GDM1 (cell line): Measurements from ENCODE around the gene TEX2.

Experiments used
- DNase-seq: peaks from one replicate; lab custom pipeline; 2025; lab: John Stamatoyannopoulos, UW

TEX2 gene

DNA sequence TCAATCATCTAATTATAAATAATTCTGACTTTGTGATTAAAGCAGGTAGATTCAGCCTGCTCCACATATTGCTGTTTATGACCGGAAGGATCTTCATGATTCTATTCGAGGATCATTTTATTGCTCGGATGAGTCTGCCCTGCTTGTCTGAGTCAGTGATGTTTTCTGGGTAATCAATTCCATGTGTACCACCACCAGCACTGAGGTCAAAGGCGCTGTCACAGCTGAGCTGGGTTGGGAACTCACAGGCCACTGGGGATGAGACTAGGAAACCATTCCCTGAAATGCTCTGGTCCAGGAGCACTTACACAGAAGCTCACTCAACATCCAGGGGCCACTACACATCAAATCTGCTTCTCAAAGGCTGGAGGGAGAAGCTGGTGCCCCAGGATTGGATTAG lies 102.7 kb downstream of the TEX2 start:
- no peak for DNase-seq

- DNase-seq: no peak
Measured at GRCh38 chr17:64158831-64159590, 104.0 kb downstream of the TEX2 start.

DNA sequence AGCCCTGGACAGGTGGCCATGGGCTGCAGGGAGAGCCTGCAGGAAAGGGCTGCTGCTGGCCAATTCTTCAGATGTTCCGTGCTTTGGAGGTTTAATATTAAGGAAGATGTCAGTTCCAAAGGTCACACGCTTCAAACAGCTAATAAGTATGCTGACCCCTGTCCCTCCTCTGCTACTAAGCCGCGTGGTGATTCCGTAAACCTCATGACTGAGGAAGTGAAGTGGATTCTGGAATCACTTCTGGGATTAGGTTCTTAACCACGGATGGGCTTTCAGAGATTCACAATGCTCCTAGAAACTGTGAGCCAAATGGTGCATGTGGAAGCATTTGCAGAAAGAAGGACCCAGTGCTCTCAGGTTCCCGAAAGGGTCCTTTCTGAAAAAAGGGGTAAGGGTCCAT lies 104.7 kb downstream of the TEX2 start:
- DNase-seq: no peak

DNA sequence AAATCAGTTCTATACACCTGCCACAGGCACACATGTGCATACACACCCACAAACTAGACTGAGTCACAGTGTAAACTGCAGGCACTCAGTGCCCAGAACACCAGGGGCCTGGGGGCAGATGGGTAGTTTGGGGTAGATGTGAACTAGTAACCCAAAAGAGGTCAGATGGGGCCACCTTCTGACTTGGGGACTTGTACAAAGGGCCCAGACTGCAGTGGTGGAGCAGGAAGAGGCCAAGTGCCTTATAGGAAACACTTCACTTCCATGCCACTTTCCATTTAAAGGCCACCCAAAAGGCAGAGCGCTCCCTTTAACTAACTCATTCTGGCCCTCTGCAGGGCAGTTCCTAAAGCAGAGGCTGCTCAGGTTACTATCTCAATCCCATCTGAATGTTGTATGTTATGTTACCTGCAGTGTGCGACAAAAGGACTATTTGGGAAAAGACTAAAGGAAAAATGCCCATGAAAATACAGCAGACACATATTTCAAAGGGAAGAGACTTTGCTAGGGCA lies 105.3 kb downstream of the TEX2 start:
- DNase-seq: no peak

DNA sequence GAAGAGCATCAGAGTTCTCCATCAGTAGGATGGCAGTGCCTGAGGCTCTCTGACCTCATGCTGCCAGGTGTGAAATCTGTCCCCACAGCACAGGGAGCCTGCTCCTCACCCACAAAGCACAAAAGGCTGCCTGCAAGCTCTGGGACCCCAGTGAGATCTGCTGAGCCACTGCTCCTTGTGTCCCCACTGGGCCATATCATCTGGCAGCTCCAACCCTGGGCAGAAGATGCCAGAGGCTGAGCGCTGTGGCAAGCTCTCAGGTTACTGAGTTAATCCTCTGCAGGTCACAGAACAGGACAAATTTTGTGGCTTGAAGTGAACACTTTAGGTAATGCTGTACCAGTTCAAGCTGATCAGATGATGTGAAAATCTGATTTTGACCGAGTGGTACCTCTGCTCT lies 106.4 kb downstream of the TEX2 start:
- no peak for DNase-seq

GRCh38 chr17:64155751-64156544 lies 107.1 kb downstream of the TEX2 start:
- DNase-seq: no peak

DNA sequence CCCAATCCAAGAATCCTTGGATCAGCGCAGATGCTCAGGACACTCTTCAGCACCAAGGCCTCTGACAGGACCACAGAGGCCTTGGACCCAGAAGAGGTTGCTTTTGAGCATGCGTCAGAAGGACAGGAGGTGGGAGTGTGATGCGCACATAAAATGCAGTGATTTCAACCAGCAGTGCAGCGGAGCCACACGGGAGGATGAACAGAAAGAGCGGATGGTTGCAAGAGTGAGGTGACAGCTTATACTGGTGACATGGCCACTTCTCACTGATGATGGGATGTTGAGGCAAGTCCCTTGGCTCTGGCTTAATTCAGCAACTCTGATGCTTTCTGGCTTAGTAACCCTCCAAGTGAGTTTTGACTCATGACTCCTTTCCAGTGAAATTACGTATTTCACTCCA lies 107.9 kb downstream of the TEX2 start:
- DNase-seq: no peak

DNA sequence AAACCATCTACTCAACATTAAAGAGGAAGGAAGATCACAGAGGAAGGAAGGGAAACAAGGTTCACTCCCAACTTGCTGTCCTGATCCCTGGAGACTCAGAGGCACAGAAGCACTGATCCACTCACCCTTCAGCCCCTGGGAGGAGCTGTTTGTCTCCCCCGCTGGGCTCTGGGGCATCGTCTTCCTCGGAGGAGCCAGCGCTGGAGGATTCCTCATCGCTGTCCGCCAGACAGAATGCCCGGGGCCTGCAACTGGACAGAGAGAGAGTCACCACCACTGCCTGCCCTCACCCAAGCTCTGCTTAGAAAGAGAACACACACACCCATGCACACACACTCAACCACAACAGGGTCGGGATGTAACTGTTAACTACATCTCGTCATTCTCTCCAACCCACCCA lies 108.3 kb downstream of the TEX2 start:
- no peak for DNase-seq

DNA sequence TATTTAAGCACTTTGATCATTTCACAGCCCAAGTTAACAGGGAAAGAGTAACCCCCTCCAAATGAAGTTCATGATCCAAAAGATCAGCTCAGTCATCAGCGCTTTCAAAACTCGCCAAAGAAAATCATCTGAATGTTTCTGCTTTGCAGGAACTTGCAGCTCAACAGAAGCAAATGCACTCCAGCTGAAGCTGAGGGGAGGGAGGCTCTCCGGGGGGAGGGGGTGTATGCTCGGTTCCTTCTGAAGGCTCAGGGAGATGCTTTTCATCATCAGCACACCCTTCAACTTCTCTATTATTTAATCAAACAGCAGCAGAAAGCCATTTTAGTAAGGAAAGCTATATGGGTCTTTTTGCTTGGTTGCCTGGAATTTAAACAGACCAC lies 108.8 kb downstream of the TEX2 start:
- DNase-seq: no peak

DNA sequence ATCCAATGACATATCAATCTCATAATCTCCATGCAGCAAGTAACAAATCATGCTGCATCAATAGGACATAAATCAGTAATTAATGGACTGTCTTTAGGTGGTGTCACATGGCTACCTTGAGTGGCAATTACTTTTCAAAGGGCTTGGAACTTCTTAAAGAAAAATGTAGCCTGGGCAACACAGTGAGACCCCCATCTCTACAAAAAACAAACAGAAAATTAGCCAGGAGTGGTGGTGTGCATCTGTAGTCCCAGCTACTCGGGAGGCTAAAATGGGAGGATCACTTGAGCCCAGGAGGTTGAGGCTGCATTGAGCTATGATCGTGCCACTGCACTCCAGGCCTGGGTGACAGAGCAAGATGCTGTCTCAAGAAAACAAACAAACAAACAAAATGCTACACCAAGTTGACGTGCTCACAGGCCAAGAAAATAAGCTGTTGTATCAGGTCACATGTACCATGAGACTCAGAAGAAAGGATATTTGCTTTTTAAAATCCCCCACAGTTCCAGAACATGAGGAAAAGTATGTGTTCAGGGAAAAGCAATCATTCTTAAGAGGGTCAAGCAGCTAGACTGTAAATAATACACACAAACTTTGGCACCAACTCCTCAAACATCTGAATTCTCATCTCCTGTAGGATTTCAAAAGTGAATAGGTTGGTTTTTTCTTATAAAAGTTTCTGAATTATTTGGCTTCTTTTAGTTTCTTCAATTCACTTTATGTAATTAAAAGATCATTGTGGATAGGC lies 109.3 kb downstream of the TEX2 start:
- no peak for DNase-seq

- DNase-seq: no peak
Measured at GRCh38 chr17:64152428-64153125, 110.5 kb downstream of the TEX2 start.

- DNase-seq: no peak
Measured at GRCh38 chr17:64151016-64151368, 112.1 kb downstream of the TEX2 start.

GRCh38 chr17:64150237-64151015 lies 112.6 kb downstream of the TEX2 start:
- no peak for DNase-seq

DNA sequence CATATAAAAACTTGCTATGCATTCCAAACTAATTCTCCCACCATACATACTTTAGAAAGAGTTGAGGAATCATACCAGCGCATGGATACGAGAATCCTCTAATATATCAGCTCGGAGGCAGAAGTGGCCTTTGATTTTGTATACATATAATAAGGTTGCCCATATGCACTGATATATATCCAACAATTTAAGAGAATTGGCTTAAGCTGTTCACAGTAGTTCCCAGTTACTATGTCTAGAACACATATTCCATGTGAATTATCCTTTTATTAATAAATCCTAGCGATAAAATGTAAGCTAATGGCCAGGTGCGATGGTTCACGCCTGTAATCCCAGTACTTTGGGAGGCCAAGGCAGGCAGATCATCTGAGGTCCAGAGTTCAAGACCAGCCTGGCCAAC lies 113.9 kb downstream of the TEX2 start:
- no peak for DNase-seq

DNA sequence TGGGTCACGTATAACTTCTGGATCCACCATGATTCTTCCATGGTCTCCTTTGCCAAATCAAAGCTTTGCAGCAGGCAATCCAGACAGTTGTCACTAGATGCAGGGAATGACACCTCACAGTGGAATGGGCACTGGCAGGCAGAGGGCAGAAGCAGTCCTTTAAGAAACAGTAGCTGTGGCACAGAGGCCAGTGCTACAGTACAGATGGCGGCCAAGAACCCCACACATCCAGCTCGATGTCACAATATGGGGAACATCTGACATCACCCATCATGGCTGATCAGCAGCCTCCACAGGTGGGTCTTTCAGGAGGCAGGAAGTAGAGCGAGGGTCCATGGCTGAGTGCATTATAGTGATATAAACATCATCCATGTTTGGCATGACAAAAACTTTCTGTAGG lies 114.4 kb downstream of the TEX2 start:
- DNase-seq: no peak

GRCh38 chr17:64148017-64148631 lies 114.9 kb downstream of the TEX2 start:
- no peak for DNase-seq

- DNase-seq: no peak
Measured at GRCh38 chr17:64147110-64148016, 115.7 kb downstream of the TEX2 start.

- DNase-seq: no peak
Measured at GRCh38 chr17:64146418-64147109, 116.5 kb downstream of the TEX2 start.

- DNase-seq: peak; percentile 98
Measured at GRCh38 chr17:64145751-64146417, 117.2 kb downstream of the TEX2 start.
